HepG2 (cell line): Measurements from ENCODE around the gene NUDT15. TPM values are rescaled to one million over a fixed set of nuclear protein-coding genes. Genes with fewer than 3 reads are reported as not detected.

Experiments used
- DMTF1 ChIP-seq: sonication (generic); formaldehyde crosslinking; IDR thresholded peaks from 2 replicates; pipeline ENCODE4 v1.4.0; 2020; ENCODE audit warnings: mild to moderate bottlenecking, missing genetic modification reagents
- FOXC1 ChIP-seq: sonication (generic); formaldehyde crosslinking; IDR thresholded peaks from 2 replicates; pipeline ENCODE4 v1.8.0; 2022; ENCODE audit warnings: mild to moderate bottlenecking, missing genetic modification reagents, borderline replicate concordance
- KDM5A ChIP-seq: fragments of 200-600 bp; sonication (generic); IDR thresholded peaks from 2 replicates; pipeline ENCODE4 v1.7.0; 2018; ENCODE audit warnings: antibody characterized with exemption, mild to moderate bottlenecking, low read length, borderline replicate concordance
- RBM22 ChIP-seq: fragments of 200-400 bp; formaldehyde crosslinking; optimal IDR thresholded peaks from 2 replicates; pipeline ENCODE3; 2017; ENCODE audit warnings: mild to moderate bottlenecking, low read length, moderate library complexity
- SMARCC2 ChIP-seq: fragments of 450-650 bp; IDR thresholded peaks from 2 replicates; pipeline ENCODE4 v1.6.1; 2017; ENCODE audit warnings: antibody characterized with exemption, mild to moderate bottlenecking
- TCF7L2 ChIP-seq: IDR thresholded peaks from 2 replicates; pipeline ENCODE4 v1.6.1; 2011; ENCODE audit warnings: mild to moderate bottlenecking, low read depth, low read length, moderate library complexity
- ZBTB4 ChIP-seq: sonication (generic); formaldehyde crosslinking; IDR thresholded peaks from 2 replicates; pipeline ENCODE4 v1.4.0; 2020; ENCODE audit warnings: missing genetic modification reagents, mild to moderate bottlenecking, borderline replicate concordance
- ZBTB7A ChIP-seq: sonication (generic); formaldehyde crosslinking; IDR thresholded peaks from 2 replicates; pipeline ENCODE4 v1.8.0; 2022; ENCODE audit warnings: mild to moderate bottlenecking, missing genetic modification reagents
- ZNF556 ChIP-seq: sonication (generic); formaldehyde crosslinking; IDR thresholded peaks from 2 replicates; pipeline ENCODE4 v1.4.0; 2020; ENCODE audit warnings: mild to moderate bottlenecking, missing genetic modification reagents, borderline replicate concordance
- ZNF629 ChIP-seq: sonication (generic); formaldehyde crosslinking; conservative IDR thresholded peaks from 2 replicates; pipeline ENCODE4 v1.5.0; 2020; ENCODE audit warnings: missing genetic modification reagents
- ZNF674 ChIP-seq: sonication (generic); formaldehyde crosslinking; IDR thresholded peaks from 2 replicates; pipeline ENCODE4 v1.5.0; 2020; ENCODE audit warnings: low read depth, mild to moderate bottlenecking, missing genetic modification reagents
- ZNF780A ChIP-seq: sonication (generic); formaldehyde crosslinking; IDR thresholded peaks from 2 replicates; pipeline ENCODE4 v1.8.0; 2022; ENCODE audit warnings: mild to moderate bottlenecking, missing genetic modification reagents, moderate library complexity
- ZUFSP ChIP-seq: sonication (generic); formaldehyde crosslinking; IDR thresholded peaks from 2 replicates; pipeline ENCODE4 v1.9.0; 2021; ENCODE audit warnings: missing genetic modification reagents, mild to moderate bottlenecking, borderline replicate concordance
- polyA plus RNA-seq, 8 experiments: library from polyadenylated mRNA; depleted of rRNA in 3 of 8; stranded (reverse) in 7 of 8; unstranded in 1 of 8; fragments of >200 nt; fragmentation: Illumina TruSeq in 4 of 8; extraction: Trizol in 4 of 8; gene quantifications; 2 replicates each; pipeline versions ENCODE4 v1.2.1 to v1.2.3, GENCODE V29; 2011 to 2016; ENCODE audit warnings: low read depth in 4 of 8, missing spikeins in 1 of 8, mixed read lengths in 1 of 8; ENCODE audit not compliant: insufficient read depth in 1 of 8
- total RNA-seq, 5 experiments: library from RNA; depleted of rRNA; stranded (reverse); fragments of >200 nt; fragmentation: Illumina TruSeq; extraction: Trizol; gene quantifications; 2 replicates each; pipeline ENCODE4 v1.2.3, GENCODE V29; 2016; ENCODE audit warnings: low read depth in 1 of 5
- TF ChIP-seq, protein P1 (sequence below): sonication (generic); formaldehyde crosslinking; IDR thresholded peaks from 2 replicates; pipeline ENCODE4 v1.5.1; 2020; ENCODE audit warnings: mild to moderate bottlenecking, missing genetic modification reagents, moderate library complexity
- TF ChIP-seq, protein P2 (sequence below): sonication (generic); formaldehyde crosslinking; IDR thresholded peaks from 2 replicates; pipeline ENCODE4 v1.5.0; 2020; ENCODE audit warnings: missing genetic modification reagents

NUDT15 gene
- total and polyA plus RNA-seq, 2 of the 13 experiments (the other 11 are each of a cell fraction or from before 2014, with no cell fraction given) = 21.3 to 47.3 TPM

DNA sequence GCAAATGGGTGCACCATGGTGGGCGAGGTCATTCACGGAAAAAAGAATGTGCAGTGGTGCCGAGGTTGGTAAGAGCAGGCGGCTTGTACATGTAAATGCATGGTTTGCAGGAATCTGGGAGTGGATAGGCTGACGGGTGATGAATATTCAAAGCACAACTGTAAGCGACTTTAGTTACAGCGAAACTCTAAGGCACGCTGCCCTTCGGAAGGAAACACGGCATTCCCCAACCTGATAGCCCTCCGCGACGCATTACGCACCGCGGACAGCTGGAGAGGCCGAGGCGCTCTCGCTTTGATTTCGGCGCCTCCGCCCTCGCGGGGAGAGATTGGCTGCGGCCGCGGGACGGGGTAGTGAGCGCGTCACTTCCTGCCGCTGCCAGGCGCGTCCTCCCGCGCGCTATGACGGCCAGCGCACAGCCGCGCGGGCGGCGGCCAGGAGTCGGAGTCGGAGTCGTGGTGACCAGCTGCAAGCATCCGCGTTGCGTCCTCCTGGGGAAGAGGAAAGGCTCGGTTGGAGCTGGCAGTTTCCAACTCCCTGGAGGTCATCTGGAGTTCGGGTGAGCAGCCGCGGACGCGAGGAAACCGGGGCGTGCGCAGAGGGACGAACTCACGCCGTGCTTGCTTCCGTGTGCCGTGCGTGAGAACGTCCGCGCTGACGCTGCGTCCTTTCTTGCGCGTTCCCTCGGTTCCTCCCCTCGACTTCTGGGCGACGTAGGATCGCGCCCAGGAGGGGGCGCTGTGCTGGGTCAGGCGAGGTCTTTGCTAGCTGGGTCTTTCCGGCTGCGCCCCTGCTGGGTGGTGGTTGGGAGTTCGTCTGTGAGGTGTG is at the start of gene NUDT15 (continued):
- TF ChIP-seq, protein P1, sequence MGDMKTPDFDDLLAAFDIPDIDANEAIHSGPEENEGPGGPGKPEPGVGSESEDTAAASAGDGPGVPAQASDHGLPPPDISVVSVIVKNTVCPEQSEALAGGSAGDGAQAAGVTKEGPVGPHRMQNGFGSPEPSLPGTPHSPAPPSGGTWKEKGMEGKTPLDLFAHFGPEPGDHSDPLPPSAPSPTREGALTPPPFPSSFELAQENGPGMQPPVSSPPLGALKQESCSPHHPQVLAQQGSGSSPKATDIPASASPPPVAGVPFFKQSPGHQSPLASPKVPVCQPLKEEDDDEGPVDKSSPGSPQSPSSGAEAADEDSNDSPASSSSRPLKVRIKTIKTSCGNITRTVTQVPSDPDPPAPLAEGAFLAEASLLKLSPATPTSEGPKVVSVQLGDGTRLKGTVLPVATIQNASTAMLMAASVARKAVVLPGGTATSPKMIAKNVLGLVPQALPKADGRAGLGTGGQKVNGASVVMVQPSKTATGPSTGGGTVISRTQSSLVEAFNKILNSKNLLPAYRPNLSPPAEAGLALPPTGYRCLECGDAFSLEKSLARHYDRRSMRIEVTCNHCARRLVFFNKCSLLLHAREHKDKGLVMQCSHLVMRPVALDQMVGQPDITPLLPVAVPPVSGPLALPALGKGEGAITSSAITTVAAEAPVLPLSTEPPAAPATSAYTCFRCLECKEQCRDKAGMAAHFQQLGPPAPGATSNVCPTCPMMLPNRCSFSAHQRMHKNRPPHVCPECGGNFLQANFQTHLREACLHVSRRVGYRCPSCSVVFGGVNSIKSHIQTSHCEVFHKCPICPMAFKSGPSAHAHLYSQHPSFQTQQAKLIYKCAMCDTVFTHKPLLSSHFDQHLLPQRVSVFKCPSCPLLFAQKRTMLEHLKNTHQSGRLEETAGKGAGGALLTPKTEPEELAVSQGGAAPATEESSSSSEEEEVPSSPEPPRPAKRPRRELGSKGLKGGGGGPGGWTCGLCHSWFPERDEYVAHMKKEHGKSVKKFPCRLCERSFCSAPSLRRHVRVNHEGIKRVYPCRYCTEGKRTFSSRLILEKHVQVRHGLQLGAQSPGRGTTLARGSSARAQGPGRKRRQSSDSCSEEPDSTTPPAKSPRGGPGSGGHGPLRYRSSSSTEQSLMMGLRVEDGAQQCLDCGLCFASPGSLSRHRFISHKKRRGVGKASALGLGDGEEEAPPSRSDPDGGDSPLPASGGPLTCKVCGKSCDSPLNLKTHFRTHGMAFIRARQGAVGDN = peak; percentile 99
- no peak for TF ChIP-seq ZNF780A (CRISPR knock-in tag)
- TF ChIP-seq TCF7L2 = no peak
- TF ChIP-seq ZBTB7A (CRISPR knock-in tag) = 0 out of 2 replicates have a peak, but pooled peaks have one; percentile 55
- TF ChIP-seq ZBTB4 (CRISPR knock-in tag) = no peak
- TF ChIP-seq ZUFSP = no peak
- peak; percentile 98 for TF ChIP-seq ZNF556
- TF ChIP-seq KDM5A = peak; percentile 66; the same call in 1 of the 2 replicates
- peak; percentile 80 for TF ChIP-seq RBM22
- 0 out of 2 replicates have a peak, but pooled peaks have one; percentile 74 for TF ChIP-seq FOXC1 (CRISPR knock-in tag)
- TF ChIP-seq ZNF629 (CRISPR knock-in tag) = 0 out of 2 replicates have a peak, but pooled peaks have one; percentile 9
- TF ChIP-seq ZNF674 = no peak
- no peak for TF ChIP-seq SMARCC2
- TF ChIP-seq, protein P2, sequence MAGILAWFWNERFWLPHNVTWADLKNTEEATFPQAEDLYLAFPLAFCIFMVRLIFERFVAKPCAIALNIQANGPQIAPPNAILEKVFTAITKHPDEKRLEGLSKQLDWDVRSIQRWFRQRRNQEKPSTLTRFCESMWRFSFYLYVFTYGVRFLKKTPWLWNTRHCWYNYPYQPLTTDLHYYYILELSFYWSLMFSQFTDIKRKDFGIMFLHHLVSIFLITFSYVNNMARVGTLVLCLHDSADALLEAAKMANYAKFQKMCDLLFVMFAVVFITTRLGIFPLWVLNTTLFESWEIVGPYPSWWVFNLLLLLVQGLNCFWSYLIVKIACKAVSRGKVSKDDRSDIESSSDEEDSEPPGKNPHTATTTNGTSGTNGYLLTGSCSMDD = no peak
- TF ChIP-seq DMTF1 (CRISPR knock-in tag) = 0 out of 2 replicates have a peak, but pooled peaks have one; percentile 80
